Hepatic stellate cell (primary cell): ENCODE measurements around the gene TMEM89.

Experiments used
- DNase-seq: peaks from one replicate; pipeline ENCODE4 v3.0.0; 2011; ENCODE audit warnings: low spot score

The TMEM89 gene

GRCh38 chr3:48587686-48588085 lies 33.9 kb downstream of the TMEM89 start:
- no peak for DNase-seq

DNA sequence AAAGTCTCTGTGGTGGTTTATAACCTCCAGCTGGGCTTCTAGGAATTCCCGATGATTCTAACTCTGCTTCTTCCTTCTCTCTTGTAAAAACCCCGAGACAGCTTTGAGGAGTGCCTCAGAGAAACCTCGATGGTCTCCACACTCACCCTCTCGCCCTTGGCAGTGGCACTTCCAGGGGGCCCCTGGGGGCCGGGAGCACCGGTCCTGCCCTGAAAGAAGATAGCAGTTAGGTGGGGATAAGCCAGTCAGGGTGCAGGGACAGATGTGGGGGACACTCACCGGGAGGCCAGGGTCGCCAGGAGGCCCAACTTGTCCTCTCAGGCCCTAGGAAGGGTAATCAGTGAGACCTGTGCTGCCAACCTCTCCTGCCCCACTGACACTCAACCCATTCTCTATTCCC lies 36.2 kb downstream of the TMEM89 start:
- DNase-seq, result no peak

- DNase-seq, result no peak
Measured at GRCh38 chr3:48584836-48585235, 36.7 kb downstream of the TMEM89 start.

- no peak for DNase-seq
Measured at GRCh38 chr3:48581621-48582481, 39.7 kb downstream of the TMEM89 start.

GRCh38 chr3:48576647-48577046 lies 44.9 kb downstream of the TMEM89 start:
- no peak for DNase-seq

DNA sequence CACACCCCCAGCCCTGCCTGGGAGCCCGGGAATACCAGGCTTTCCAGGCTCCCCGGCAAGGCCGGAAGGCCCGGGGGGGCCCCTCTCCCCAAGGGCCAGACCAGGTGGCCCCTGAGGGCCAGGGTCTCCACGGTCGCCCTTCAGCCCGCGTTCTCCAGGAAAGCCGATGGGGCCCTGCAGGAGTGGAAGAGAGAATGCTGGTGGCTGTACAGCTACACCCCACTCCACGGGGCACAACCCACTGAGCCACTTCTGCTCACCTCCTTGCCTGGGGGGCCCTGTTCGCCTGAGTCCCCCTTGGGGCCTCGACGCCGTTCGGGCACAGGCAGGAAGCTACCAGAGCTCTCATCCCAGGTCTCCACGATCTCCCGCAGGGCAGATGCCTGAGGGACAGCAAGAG lies 46.2 kb downstream of the TMEM89 start:
- no peak for DNase-seq

DNA sequence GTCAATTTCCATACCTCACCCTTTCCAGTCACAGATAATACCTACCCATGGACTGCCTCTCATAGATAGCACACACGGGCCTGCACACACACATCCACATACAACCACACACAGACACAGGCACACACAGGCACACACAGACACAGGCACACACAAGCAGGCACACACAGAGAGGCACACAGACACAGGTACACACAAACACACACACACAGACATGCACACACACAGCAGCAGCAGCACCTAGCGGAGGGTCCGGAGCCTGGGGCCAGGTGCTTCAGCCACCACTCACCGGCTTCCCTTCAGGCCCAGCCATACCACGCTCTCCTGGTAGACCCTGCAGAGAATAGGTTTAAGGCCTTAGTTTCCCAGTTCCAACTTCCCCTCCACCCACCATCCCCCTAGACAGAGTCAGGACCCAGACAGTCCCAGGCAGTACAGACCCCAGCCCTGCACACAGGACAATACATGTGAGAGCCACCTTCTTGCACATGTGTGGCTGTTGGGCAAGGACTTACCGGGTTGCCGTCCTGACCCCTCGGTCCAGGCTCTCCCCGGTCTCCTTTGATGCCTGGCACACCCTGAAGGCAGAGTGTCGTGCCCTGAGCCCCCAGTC lies 47.5 kb downstream of the TMEM89 start:
- no peak for DNase-seq

GRCh38 chr3:48572517-48572916 lies 49.1 kb downstream of the TMEM89 start:
- no peak for DNase-seq

GRCh38 chr3:48571938-48572337 lies 49.6 kb downstream of the TMEM89 start:
- DNase-seq, result no peak
